K562 (cell line): ENCODE results near the gene RBSN. TPM values are rescaled to one million over a fixed set of nuclear protein-coding genes. Genes with fewer than 3 reads are reported as not detected.

ENCODE experiments used
- CBX5 ChIP-seq: IDR thresholded peaks from 2 replicates; pipeline ENCODE4 v1.6.1; 2014; ENCODE audit warnings: low read depth, borderline replicate concordance
- FUS ChIP-seq: fragments of 200-400 bp; formaldehyde crosslinking; optimal IDR thresholded peaks from 2 replicates; pipeline ENCODE3; 2017; ENCODE audit warnings: low read depth, low read length
- HCFC1 ChIP-seq: IDR thresholded peaks from 2 replicates; pipeline ENCODE4 v1.6.1; 2012; ENCODE audit warnings: low read depth, low read length, improper control_type of control experiment
- KAT8 ChIP-seq: fragments of 450-650 bp; IDR thresholded peaks from 2 replicates; pipeline ENCODE4 v1.6.1; 2016; ENCODE audit warnings: low read depth, mild to moderate bottlenecking
- LARP7 ChIP-seq: fragments of 450-650 bp; IDR thresholded peaks from 2 replicates; pipeline ENCODE4 v1.6.1; 2016
- MXD1 ChIP-seq: fragments of 250-450 bp; sonication (Bioruptor Pico); IDR thresholded peaks from 2 replicates; pipeline ENCODE4 v1.8.0; 2021; ENCODE audit warnings: borderline replicate concordance, mild to moderate bottlenecking, moderate library complexity; ENCODE audit not compliant: poor library complexity, severe bottlenecking
- PHF8 ChIP-seq: fragments of 200-600 bp; sonication (generic); IDR thresholded peaks from 2 replicates; pipeline ENCODE4 v1.6.1; 2012; ENCODE audit warnings: mixed run types, mild to moderate bottlenecking, inconsistent platforms, low read length, moderate library complexity, borderline replicate concordance
- RERE ChIP-seq: sonication (generic); formaldehyde crosslinking; IDR thresholded peaks from 2 replicates; pipeline ENCODE4 v1.8.0; 2023; ENCODE audit warnings: missing genetic modification reagents, mild to moderate bottlenecking, borderline replicate concordance
- RFX7 ChIP-seq: fragments of 250-450 bp; sonication (Bioruptor Pico); IDR thresholded peaks from 2 replicates; pipeline ENCODE4 v1.5.1; 2021; ENCODE audit warnings: mild to moderate bottlenecking
- STAT5A ChIP-seq: IDR thresholded peaks from 2 replicates; pipeline ENCODE4 v1.6.1; 2012; ENCODE audit warnings: low read length, inconsistent platforms, borderline replicate concordance
- ZBTB7A ChIP-seq: IDR thresholded peaks from 2 replicates; pipeline ENCODE4 v1.6.1; 2011; ENCODE audit warnings: low read depth, mild to moderate bottlenecking, low read length, moderate library complexity, borderline replicate concordance; ENCODE audit not compliant: control insufficient read depth
- ZSCAN29 ChIP-seq: fragments of 450-650 bp; IDR thresholded peaks from 2 replicates; pipeline ENCODE4 v1.6.1; 2017
- polyA plus RNA-seq, 8 experiments: library from polyadenylated mRNA; depleted of rRNA in 4 of 8; stranded (reverse) in 5 of 8; unstranded in 3 of 8; fragments of >200 nt; fragmentation: Nextera tagmentation in 2 of 8; fragmentation: Illumina TruSeq in 1 of 8; extraction: Ambion mirVana in 2 of 8; extraction: Trizol in 1 of 8; gene quantifications; 2 replicates each; pipeline versions ENCODE4 v1.2.1 to v1.2.3, GENCODE V29; 2011 to 2014; ENCODE audit warnings: inconsistent platforms in 1 of 8, missing spikeins in 1 of 8
- total RNA-seq, 7 experiments: library from RNA; depleted of rRNA in 6 of 7; stranded (reverse); fragments of >200 nt in 6 of 7; fragmentation: Illumina TruSeq in 2 of 7; extraction: Trizol in 2 of 7; gene quantifications; 2 replicates each; pipeline versions ENCODE4 v1.2.1 to v1.2.3, GENCODE V29; 2011 to 2021; ENCODE audit warnings: low replicate concordance in 1 of 7
- TF ChIP-seq, protein P1 (sequence below): fragments of 200-400 bp; formaldehyde crosslinking; IDR thresholded peaks from 2 replicates; pipeline ENCODE4 v1.6.1; 2017; ENCODE audit warnings: mild to moderate bottlenecking, low read depth, low read length, moderate library complexity
- TF ChIP-seq, protein P2 (sequence below): fragments of 450-650 bp; formaldehyde crosslinking; IDR thresholded peaks from 2 replicates; pipeline ENCODE4 v1.4.0; 2022; ENCODE audit warnings: missing genetic modification characterization

RBSN gene
- total and polyA plus RNA-seq, 9 of the 15 experiments (the other 6 are each of a cell fraction or from before 2014, with no cell fraction given): 2.9 to 19.6 (median 15.0) TPM

DNA sequence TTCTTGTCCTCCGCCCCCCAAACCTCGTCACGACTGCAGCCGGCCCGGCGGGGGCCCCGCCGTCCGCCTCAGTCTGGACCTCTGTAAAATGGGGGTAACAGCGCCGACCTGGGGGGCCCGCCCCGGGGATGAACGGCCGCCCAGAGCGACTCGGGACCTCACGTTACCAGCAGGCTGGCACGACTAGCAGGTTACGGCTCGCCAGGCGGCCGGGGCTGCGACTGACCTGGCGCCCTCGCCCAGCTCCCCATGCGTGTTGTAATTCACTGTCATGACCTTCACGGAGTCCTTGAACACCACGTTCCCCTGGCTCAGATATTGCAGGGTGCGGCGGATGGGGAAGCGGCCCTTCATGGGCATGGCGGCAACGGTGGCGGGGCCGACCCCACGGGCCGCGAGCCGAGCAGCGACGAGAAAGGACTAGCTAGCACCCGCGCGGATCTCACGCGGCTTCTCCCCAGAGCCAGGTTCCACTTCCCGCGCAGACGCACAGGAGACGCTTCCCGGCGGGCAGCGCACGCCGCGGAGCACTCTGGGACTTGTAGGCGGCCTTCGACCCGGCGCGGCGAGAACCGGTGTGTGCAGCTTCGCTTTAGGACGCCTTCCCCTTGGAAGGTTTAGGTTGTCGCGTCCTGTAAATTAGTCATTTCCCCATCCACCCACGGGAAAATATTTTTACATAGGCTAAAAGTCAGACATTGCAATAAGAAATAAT is 34.0 kb downstream of the RBSN start, which contains the start of gene MRPS25 (continued):
- TF ChIP-seq, protein P1, sequence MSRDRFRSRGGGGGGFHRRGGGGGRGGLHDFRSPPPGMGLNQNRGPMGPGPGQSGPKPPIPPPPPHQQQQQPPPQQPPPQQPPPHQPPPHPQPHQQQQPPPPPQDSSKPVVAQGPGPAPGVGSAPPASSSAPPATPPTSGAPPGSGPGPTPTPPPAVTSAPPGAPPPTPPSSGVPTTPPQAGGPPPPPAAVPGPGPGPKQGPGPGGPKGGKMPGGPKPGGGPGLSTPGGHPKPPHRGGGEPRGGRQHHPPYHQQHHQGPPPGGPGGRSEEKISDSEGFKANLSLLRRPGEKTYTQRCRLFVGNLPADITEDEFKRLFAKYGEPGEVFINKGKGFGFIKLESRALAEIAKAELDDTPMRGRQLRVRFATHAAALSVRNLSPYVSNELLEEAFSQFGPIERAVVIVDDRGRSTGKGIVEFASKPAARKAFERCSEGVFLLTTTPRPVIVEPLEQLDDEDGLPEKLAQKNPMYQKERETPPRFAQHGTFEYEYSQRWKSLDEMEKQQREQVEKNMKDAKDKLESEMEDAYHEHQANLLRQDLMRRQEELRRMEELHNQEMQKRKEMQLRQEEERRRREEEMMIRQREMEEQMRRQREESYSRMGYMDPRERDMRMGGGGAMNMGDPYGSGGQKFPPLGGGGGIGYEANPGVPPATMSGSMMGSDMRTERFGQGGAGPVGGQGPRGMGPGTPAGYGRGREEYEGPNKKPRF: no peak
- TF ChIP-seq ZSCAN29 (peak; percentile 52; the same call in 1 of the 2 replicates), RFX7 (CRISPR knock-in tag) (no peak), MXD1 (no peak), FUS (peak; percentile 41), PHF8 (peak; percentile 99), STAT5A (no peak; the same call in 1 of the 2 replicates), HCFC1 (peak; percentile 99), KAT8 (no peak), CBX5 (no peak), RERE (CRISPR knock-in tag) (no peak), ZBTB7A (0 out of 2 replicates have a peak, but pooled peaks have one; percentile 27), LARP7 (0 out of 2 replicates have a peak, but pooled peaks have one; percentile 18)
- TF ChIP-seq, protein P2, sequence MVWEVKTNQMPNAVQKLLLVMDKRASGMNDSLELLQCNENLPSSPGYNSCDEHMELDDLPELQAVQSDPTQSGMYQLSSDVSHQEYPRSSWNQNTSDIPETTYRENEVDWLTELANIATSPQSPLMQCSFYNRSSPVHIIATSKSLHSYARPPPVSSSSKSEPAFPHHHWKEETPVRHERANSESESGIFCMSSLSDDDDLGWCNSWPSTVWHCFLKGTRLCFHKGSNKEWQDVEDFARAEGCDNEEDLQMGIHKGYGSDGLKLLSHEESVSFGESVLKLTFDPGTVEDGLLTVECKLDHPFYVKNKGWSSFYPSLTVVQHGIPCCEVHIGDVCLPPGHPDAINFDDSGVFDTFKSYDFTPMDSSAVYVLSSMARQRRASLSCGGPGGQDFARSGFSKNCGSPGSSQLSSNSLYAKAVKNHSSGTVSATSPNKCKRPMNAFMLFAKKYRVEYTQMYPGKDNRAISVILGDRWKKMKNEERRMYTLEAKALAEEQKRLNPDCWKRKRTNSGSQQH (CRISPR knock-in tag): no peak
